Astrocyte (in vitro differentiated cells and primary cell): Measurements from ENCODE around the gene DRD2.

Experiments used
- EZH2 ChIP-seq: IDR thresholded peaks from 2 replicates; pipeline ENCODE4 v1.6.1; 2012; ENCODE audit warnings: mild to moderate bottlenecking, low read length, inconsistent platforms; ENCODE audit not compliant: insufficient read depth
- TF ChIP-seq, protein P1 (sequence below): IDR thresholded peaks from 2 replicates; pipeline ENCODE4 v1.5.1; 2011; ENCODE audit warnings: low read depth, mild to moderate bottlenecking, inconsistent platforms, low read length, moderate library complexity; ENCODE audit not compliant: insufficient read depth

DNA sequence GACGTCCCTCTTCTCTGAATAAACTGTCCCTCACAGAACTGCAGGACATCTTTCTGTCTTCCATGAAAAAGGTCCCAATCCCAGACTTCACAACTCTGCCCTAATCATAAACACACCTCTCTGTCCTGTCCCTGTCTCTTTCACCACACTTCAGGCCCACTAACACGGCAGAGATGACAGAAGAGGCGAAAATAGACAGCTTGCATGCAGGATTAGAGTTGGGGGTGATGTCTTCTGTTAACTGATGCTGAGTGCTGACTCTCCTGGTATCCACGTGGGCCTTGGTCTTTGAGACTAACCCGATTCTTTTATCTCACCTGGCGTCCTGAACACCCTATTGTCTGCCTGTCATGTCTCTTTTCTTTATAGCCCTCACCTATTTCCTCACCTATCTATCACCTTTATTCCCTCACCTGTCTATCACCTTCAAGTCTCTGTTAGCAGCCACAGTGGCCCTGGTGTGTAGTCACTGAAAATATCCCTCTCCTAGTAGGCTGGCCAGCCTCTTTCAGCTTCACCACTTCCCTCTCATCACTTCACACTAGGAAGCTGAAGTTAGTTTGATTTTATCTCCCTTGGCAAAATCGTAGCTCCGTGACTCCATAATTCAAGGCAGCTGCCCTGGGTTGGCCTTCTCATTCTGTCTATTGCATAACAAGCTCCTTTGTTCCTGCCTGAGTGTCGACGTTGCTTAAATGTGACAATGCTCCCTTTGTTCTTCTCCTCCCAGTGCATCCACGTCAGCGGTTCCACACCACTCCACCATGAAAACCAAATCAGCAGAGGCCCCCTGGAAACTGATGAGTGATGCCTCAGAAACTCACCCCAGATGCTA is 30.6 kb upstream of the DRD2 start:
- TF ChIP-seq, protein P1, sequence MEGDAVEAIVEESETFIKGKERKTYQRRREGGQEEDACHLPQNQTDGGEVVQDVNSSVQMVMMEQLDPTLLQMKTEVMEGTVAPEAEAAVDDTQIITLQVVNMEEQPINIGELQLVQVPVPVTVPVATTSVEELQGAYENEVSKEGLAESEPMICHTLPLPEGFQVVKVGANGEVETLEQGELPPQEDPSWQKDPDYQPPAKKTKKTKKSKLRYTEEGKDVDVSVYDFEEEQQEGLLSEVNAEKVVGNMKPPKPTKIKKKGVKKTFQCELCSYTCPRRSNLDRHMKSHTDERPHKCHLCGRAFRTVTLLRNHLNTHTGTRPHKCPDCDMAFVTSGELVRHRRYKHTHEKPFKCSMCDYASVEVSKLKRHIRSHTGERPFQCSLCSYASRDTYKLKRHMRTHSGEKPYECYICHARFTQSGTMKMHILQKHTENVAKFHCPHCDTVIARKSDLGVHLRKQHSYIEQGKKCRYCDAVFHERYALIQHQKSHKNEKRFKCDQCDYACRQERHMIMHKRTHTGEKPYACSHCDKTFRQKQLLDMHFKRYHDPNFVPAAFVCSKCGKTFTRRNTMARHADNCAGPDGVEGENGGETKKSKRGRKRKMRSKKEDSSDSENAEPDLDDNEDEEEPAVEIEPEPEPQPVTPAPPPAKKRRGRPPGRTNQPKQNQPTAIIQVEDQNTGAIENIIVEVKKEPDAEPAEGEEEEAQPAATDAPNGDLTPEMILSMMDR, result no peak
- no peak for TF ChIP-seq EZH2
